Parathyroid adenoma (tissue), 2 donors: ENCODE data around the gene TTC16.
"Not testable (repeated sequence)": the region's sequence is repeated elsewhere in the genome, so short reads cannot be mapped to it uniquely, and the experiment has no call there.

Experiments
- H2AFZ ChIP-seq: fragments of 300-600 bp; sonication (generic); one replicate; pipeline ENCODE4 v1.7.0; 2017; ENCODE audit warnings: antibody characterized with exemption, mild to moderate bottlenecking
- H3K27ac ChIP-seq: fragments of 300-600 bp; sonication (generic); one replicate; pipeline ENCODE4 v1.7.0; 2017
- H3K27me3 ChIP-seq: fragments of 300-600 bp; sonication (generic); one replicate; pipeline ENCODE4 v1.7.0; 2017; ENCODE audit warnings: low read length; ENCODE audit not compliant: control insufficient read depth, insufficient read depth
- H3K36me3 ChIP-seq: fragments of 300-600 bp; sonication (generic); one replicate; pipeline ENCODE4 v1.7.0; 2017; ENCODE audit warnings: low read length; ENCODE audit not compliant: control insufficient read depth, insufficient read depth
- H3K4me1 ChIP-seq: fragments of 300-600 bp; sonication (generic); one replicate; pipeline ENCODE4 v1.7.0; 2017; ENCODE audit warnings: control low read depth
- H3K4me2 ChIP-seq: fragments of 300-600 bp; sonication (generic); one replicate; pipeline ENCODE4 v1.7.0; 2017; ENCODE audit warnings: low read length
- H3K4me3 ChIP-seq: fragments of 300-600 bp; sonication (generic); one replicate; pipeline ENCODE4 v1.7.0; 2017; ENCODE audit warnings: low read depth, low read length
- H3K79me2 ChIP-seq: fragments of 300-600 bp; sonication (generic); one replicate; pipeline ENCODE4 v1.7.0; 2017; ENCODE audit warnings: control low read depth
- H3K9ac ChIP-seq: fragments of 300-600 bp; sonication (generic); one replicate; pipeline ENCODE4 v1.7.0; 2017; ENCODE audit warnings: mild to moderate bottlenecking
- H3K9me3 ChIP-seq: fragments of 300-600 bp; sonication (generic); one replicate; pipeline ENCODE4 v1.7.0; 2017; ENCODE audit warnings: low read length; ENCODE audit not compliant: control insufficient read depth
- CTCF ChIP-seq: fragments of 300-600 bp; sonication (generic); IDR thresholded peaks from one replicate; pipeline ENCODE4 v1.7.0; 2017; ENCODE audit warnings: antibody characterized with exemption, mild to moderate bottlenecking
- donor health status: primary hyperparathyroidism.

The TTC16 gene

GRCh38 chr9:127755061-127756060 lies 39.5 kb downstream of the TTC16 start:
- H3K27ac ChIP-seq: no peak overlapping the region
- H3K4me3 ChIP-seq: no peak overlapping the region
- H2AFZ ChIP-seq: no peak overlapping the region
- H3K4me1 ChIP-seq: no peaks in the 10 kb centered on the region
- peaks cover 12% of the 10 kb centered on the region for H3K27me3 ChIP-seq
- no peak overlapping the region for H3K9ac ChIP-seq
- H3K36me3 ChIP-seq: no peaks in the 10 kb centered on the region
- H3K79me2 ChIP-seq: no peaks in the 10 kb centered on the region
- no peak overlapping the region for H3K4me2 ChIP-seq
- TF ChIP-seq CTCF: no peak
- H3K9me3 ChIP-seq: no peaks in the 10 kb centered on the region

DNA sequence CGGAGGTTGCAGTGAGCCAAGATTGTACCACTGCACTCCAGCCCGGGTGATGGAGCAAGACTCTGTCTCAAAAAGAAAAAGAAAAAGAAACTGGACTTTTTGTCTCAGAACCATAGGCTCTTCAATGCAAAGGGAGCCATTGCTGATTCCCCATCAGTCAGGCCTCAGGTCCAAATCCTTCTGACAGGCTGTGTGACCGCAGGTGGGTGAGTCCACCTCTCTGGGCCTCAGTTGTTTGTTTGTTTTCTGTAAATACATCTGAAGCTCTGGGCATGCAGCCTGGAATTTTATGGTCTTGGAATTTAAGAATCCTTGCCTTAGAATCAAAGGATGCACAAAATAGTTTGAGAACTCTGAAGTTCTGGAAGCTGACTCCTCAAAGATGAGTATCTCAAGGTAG lies 40.4 kb downstream of the TTC16 start:
- Histone ChIP-seq H3K36me3 (no peaks in the 10 kb centered on the region), H3K4me3 (no peak overlapping the region), H3K9me3 (no peaks in the 10 kb centered on the region)

GRCh38 chr9:127756776-127757175 lies 40.9 kb downstream of the TTC16 start:
- not testable (repeated sequence) for H3K4me1 ChIP-seq, H3K9ac ChIP-seq, H3K9me3 ChIP-seq, H2AFZ ChIP-seq, H3K4me2 ChIP-seq, H3K4me3 ChIP-seq, H3K27ac ChIP-seq, H3K36me3 ChIP-seq, H3K79me2 ChIP-seq
- peaks cover 12% of the 10 kb centered on the region for H3K27me3 ChIP-seq

More for the DNA sequence above, 40.4 kb downstream of the TTC16 start:
- TF ChIP-seq CTCF: no peak
- Histone ChIP-seq H3K9ac (no peak overlapping the region), H3K4me1 (no peaks in the 10 kb centered on the region), H3K79me2 (no peaks in the 10 kb centered on the region), H3K4me2 (no peak overlapping the region), H3K27ac (no peak overlapping the region), H3K27me3 (peaks cover 12% of the 10 kb centered on the region), H2AFZ (no peak overlapping the region)

- TF ChIP-seq CTCF: no peak
- Histone ChIP-seq H3K27ac (no peak overlapping the region), H3K27me3 (peaks cover 12% of the 10 kb centered on the region), H3K9ac (no peak overlapping the region), H3K4me2 (no peak overlapping the region), H3K4me3 (no peak overlapping the region), H3K79me2 (no peaks in the 10 kb centered on the region), H2AFZ (no peak overlapping the region), H3K9me3 (no peaks in the 10 kb centered on the region), H3K36me3 (no peaks in the 10 kb centered on the region), H3K4me1 (no peaks in the 10 kb centered on the region)
Measured at GRCh38 chr9:127758843-127759242, 43.0 kb downstream of the TTC16 start.

- H2AFZ ChIP-seq: no peak overlapping the region
- TF ChIP-seq CTCF: no peak
- H3K79me2 ChIP-seq: no peaks in the 10 kb centered on the region
- H3K4me2 ChIP-seq: no peak overlapping the region
- H3K27ac ChIP-seq: peak overlapping the region; percentile 24
- no peak overlapping the region for H3K9ac ChIP-seq
- H3K4me1 ChIP-seq: no peaks in the 10 kb centered on the region
- H3K36me3 ChIP-seq: no peaks in the 10 kb centered on the region
- no peaks in the 10 kb centered on the region for H3K27me3 ChIP-seq
- H3K9me3 ChIP-seq: no peaks in the 10 kb centered on the region
- no peak overlapping the region for H3K4me3 ChIP-seq
Measured at GRCh38 chr9:127761061-127761460, 45.2 kb downstream of the TTC16 start.
